H9 (cell line): Measurements from ENCODE around the gene BCL11B. TPM values are rescaled to one million over a fixed set of nuclear protein-coding genes. Genes with fewer than 3 reads are reported as not detected.

Experiments
- DNase-seq: peaks from one replicate; pipeline ENCODE4 v3.0.0-alpha.2; 2017
- H2AFZ ChIP-seq: one replicate; pipeline ENCODE4 v1.6.1; 2013; ENCODE audit warnings: mild to moderate bottlenecking, low read length, control low read depth, moderate library complexity
- H2AK5ac ChIP-seq: 2 replicates; pipeline ENCODE4 v1.6.1; 2013; ENCODE audit warnings: low read length, control low read depth, mixed read lengths; ENCODE audit not compliant: insufficient read length
- H2BK120ac ChIP-seq: one replicate; pipeline ENCODE4 v1.6.1; 2013; ENCODE audit warnings: low read depth, mild to moderate bottlenecking, low read length, control low read depth, inconsistent platforms; ENCODE audit not compliant: poor library complexity, severe bottlenecking
- H2BK12ac ChIP-seq: 2 replicates; pipeline ENCODE4 v1.6.1; 2013; ENCODE audit warnings: low read length, control low read depth, mixed read lengths, low read depth; ENCODE audit not compliant: insufficient read length
- H2BK15ac ChIP-seq: 2 replicates; pipeline ENCODE4 v1.6.1; 2013; ENCODE audit warnings: low read depth, low read length, control low read depth
- H2BK20ac ChIP-seq: one replicate; pipeline ENCODE4 v1.6.1; 2013; ENCODE audit warnings: low read depth, mild to moderate bottlenecking, low read length, control low read depth, inconsistent platforms; ENCODE audit not compliant: poor library complexity, severe bottlenecking
- H2BK5ac ChIP-seq: 2 replicates; pipeline ENCODE4 v1.6.1; 2013; ENCODE audit warnings: low read length, control low read depth, mixed read lengths; ENCODE audit not compliant: insufficient read length
- H3K14ac ChIP-seq: 2 replicates; pipeline ENCODE4 v1.6.1; 2013; ENCODE audit warnings: low read length, control low read depth; ENCODE audit not compliant: insufficient read depth
- H3K18ac ChIP-seq: 2 replicates; pipeline ENCODE4 v1.6.1; 2013; ENCODE audit warnings: low read depth, mild to moderate bottlenecking, mixed read lengths, low read length, control low read depth; ENCODE audit not compliant: insufficient read length
- H3K23ac ChIP-seq: 2 replicates; pipeline ENCODE4 v1.6.1; 2013; ENCODE audit warnings: low read length, control low read depth, mixed read lengths, low read depth; ENCODE audit not compliant: insufficient read length
- H3K23me2 ChIP-seq: 2 replicates; pipeline ENCODE4 v1.6.1; 2013; ENCODE audit warnings: low read depth, mild to moderate bottlenecking, mixed read lengths, low read length, control low read depth; ENCODE audit not compliant: insufficient read length, poor library complexity, severe bottlenecking
- H3K27ac ChIP-seq: 2 replicates; pipeline ENCODE4 v1.5.1; 2013; ENCODE audit warnings: low read length, control low read depth, mixed read lengths, low read depth; ENCODE audit not compliant: insufficient read length
- H3K27me3 ChIP-seq: 2 replicates; pipeline ENCODE4 v1.6.1; 2013; ENCODE audit warnings: low read length, control low read depth, inconsistent platforms; ENCODE audit not compliant: insufficient read depth
- H3K4ac ChIP-seq: 2 replicates; pipeline ENCODE4 v1.6.1; 2013; ENCODE audit warnings: low read depth, mild to moderate bottlenecking, control low read depth, inconsistent platforms, low read length, moderate library complexity
- H3K4me1 ChIP-seq: 2 replicates; pipeline ENCODE4 v1.6.1; 2013; ENCODE audit warnings: low read length, control low read depth, inconsistent platforms; ENCODE audit not compliant: insufficient read depth
- H3K4me2 ChIP-seq: 2 replicates; pipeline ENCODE4 v1.6.1; 2013; ENCODE audit warnings: low read length, control low read depth, mixed read lengths; ENCODE audit not compliant: insufficient read length, insufficient read depth
- H3K56ac ChIP-seq: 2 replicates; pipeline ENCODE4 v1.6.1; 2013; ENCODE audit warnings: low read depth, mild to moderate bottlenecking, mixed read lengths, low read length, control low read depth; ENCODE audit not compliant: insufficient read length
- H3K79me1 ChIP-seq: 2 replicates; pipeline ENCODE4 v1.6.1; 2013; ENCODE audit warnings: low read depth, mild to moderate bottlenecking, moderate library complexity, low read length, control low read depth, inconsistent platforms; ENCODE audit not compliant: insufficient read depth, poor library complexity, severe bottlenecking
- H3K79me2 ChIP-seq: 2 replicates; pipeline ENCODE4 v1.6.1; 2013; ENCODE audit warnings: low read length, control low read depth, inconsistent platforms; ENCODE audit not compliant: insufficient read depth
- H3K9ac ChIP-seq: 2 replicates; pipeline ENCODE4 v1.6.1; 2013; ENCODE audit warnings: low read length, control low read depth, mixed read lengths; ENCODE audit not compliant: insufficient read length; ENCODE audit errors: extremely low read depth
- H3K9me3 ChIP-seq: one replicate; pipeline ENCODE4 v1.6.1; 2013; ENCODE audit warnings: low read depth, low read length, inconsistent platforms; ENCODE audit not compliant: control insufficient read depth
- H3T11ph ChIP-seq: one replicate; pipeline ENCODE4 v1.6.1; 2013; ENCODE audit warnings: mild to moderate bottlenecking, low read length, control low read depth, inconsistent platforms
- H4K20me1 ChIP-seq: one replicate; pipeline ENCODE4 v1.6.1; 2013; ENCODE audit not compliant: control insufficient read depth, insufficient read length, insufficient read depth
- H4K5ac ChIP-seq: 2 replicates; pipeline ENCODE4 v1.6.1; 2013; ENCODE audit warnings: low read depth, mild to moderate bottlenecking, mixed read lengths, low read length, control low read depth; ENCODE audit not compliant: insufficient read length
- H4K8ac ChIP-seq: replicated peaks from 2 replicates; pipeline ENCODE4 v1.6.1; 2013; ENCODE audit warnings: low read length, control low read depth, mixed read lengths, low read depth; ENCODE audit not compliant: insufficient read length
- H4K91ac ChIP-seq: 2 replicates; pipeline ENCODE4 v1.6.1; 2013; ENCODE audit warnings: low read depth, mild to moderate bottlenecking, moderate library complexity, mixed read lengths, low read length, control low read depth; ENCODE audit not compliant: insufficient read length
- H3K27ac Mint-ChIP-seq, 3 experiments: 2 replicates in 2 of 3; 3 replicates in 1 of 3; pipeline ENCODE4 v1.8.0; 2020 to 2021; ENCODE audit warnings: mixed read lengths in 3 of 3, mild to moderate bottlenecking in 1 of 3, moderate library complexity in 1 of 3
- H3K27me3 Mint-ChIP-seq: 2 replicates; pipeline ENCODE4 v1.8.0; 2021; ENCODE audit warnings: low read depth, mild to moderate bottlenecking, moderate library complexity, mixed read lengths
- H3K36me3 Mint-ChIP-seq, 3 experiments: 2 replicates in 2 of 3; 3 replicates in 1 of 3; pipeline ENCODE4 v1.8.0; 2020 to 2021; ENCODE audit warnings: low read depth in 3 of 3, mixed read lengths in 3 of 3; ENCODE audit not compliant: insufficient read depth in 1 of 3
- H3K4me1 Mint-ChIP-seq, 2 experiments: 2 replicates each; pipeline ENCODE4 v1.8.0; 2020; ENCODE audit warnings: mixed read lengths in 2 of 2
- H3K4me3 Mint-ChIP-seq, 2 experiments: 2 replicates in 1 of 2; 3 replicates in 1 of 2; pipeline ENCODE4 v1.8.0; 2020 to 2021; ENCODE audit warnings: mild to moderate bottlenecking in 2 of 2, mixed read lengths in 2 of 2, moderate library complexity in 1 of 2
- H3K9me3 Mint-ChIP-seq, 2 experiments: 2 replicates in 1 of 2; 3 replicates in 1 of 2; pipeline ENCODE4 v1.8.0; 2020; ENCODE audit warnings: mild to moderate bottlenecking in 2 of 2, mixed read lengths in 2 of 2, moderate library complexity in 1 of 2
- WGBS: extraction: QIAGEN DNeasy Blood & Tissue Kit; methylation state at CpG from one replicate; pipeline ENCODE4 v1.1.7; 2013; ENCODE audit warnings: missing lambda C conversion rate, low lambda C conversion rate, mixed read lengths; ENCODE audit not compliant: insufficient read length; ENCODE audit errors: extremely low coverage; 5-methylcytosine and 5-hydroxymethylcytosine counted together
- total RNA-seq: library from RNA; stranded (reverse); gene quantifications from 2 replicates; pipeline ENCODE4 v1.2.1, GENCODE V29; 2021
- TF ChIP-seq, protein P1 (sequence below): fragments of 200-600 bp; sonication (generic); conservative IDR thresholded peaks from 3 replicates; pipeline ENCODE4 v1.8.0; 2021; ENCODE audit warnings: antibody characterized with exemption, mild to moderate bottlenecking

BCL11B gene
- total RNA-seq, 1 experiment from 2014 or later: 4.9 TPM

GRCh38 chr14:99203801-99204200 is 68.2 kb downstream of the BCL11B start:
- H2BK20ac ChIP-seq: no peak overlapping the region
- H3K56ac ChIP-seq: no peak overlapping the region
- H3K27ac ChIP-seq: no peak overlapping the region
- no peaks in the 10 kb centered on the region for H3K9me3 ChIP-seq
- no peak overlapping the region for H2BK120ac ChIP-seq
- no peak overlapping the region for H3K4me3 Mint-ChIP-seq
- H3K27ac Mint-ChIP-seq: no peak overlapping the region
- no peaks in the 10 kb centered on the region; a peak in 2 of 7 replicates for H3K36me3 Mint-ChIP-seq
- no peak overlapping the region for H4K91ac ChIP-seq
- no peaks in the 10 kb centered on the region for H3K9me3 Mint-ChIP-seq
- H3K4me2 ChIP-seq: no peak overlapping the region
- TF ChIP-seq, protein P1, sequence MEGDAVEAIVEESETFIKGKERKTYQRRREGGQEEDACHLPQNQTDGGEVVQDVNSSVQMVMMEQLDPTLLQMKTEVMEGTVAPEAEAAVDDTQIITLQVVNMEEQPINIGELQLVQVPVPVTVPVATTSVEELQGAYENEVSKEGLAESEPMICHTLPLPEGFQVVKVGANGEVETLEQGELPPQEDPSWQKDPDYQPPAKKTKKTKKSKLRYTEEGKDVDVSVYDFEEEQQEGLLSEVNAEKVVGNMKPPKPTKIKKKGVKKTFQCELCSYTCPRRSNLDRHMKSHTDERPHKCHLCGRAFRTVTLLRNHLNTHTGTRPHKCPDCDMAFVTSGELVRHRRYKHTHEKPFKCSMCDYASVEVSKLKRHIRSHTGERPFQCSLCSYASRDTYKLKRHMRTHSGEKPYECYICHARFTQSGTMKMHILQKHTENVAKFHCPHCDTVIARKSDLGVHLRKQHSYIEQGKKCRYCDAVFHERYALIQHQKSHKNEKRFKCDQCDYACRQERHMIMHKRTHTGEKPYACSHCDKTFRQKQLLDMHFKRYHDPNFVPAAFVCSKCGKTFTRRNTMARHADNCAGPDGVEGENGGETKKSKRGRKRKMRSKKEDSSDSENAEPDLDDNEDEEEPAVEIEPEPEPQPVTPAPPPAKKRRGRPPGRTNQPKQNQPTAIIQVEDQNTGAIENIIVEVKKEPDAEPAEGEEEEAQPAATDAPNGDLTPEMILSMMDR: no peak
- H3K4ac ChIP-seq: no peak overlapping the region
- H3K27me3 Mint-ChIP-seq: no peaks in the 10 kb centered on the region
- no CpG with 5 or more reads among the region's 8 CpGs for WGBS
- DNase-seq: no peak
- H3K27me3 ChIP-seq: no peaks in the 10 kb centered on the region
- H3K79me1 ChIP-seq: no peaks in the 10 kb centered on the region
- no peak overlapping the region for H2AK5ac ChIP-seq
- H3K14ac ChIP-seq: no peak overlapping the region; the same call in 1 of the 2 replicates
- H3T11ph ChIP-seq: no peak overlapping the region
- H3K4me1 ChIP-seq: no peaks in the 10 kb centered on the region
- peaks cover 10 to 19% of the 10 kb centered on the region in 2 experiments; a peak in 3 of 4 replicates for H3K4me1 Mint-ChIP-seq
- H2BK5ac ChIP-seq: no peak overlapping the region
- H3K9ac ChIP-seq: no peak overlapping the region
- H3K23me2 ChIP-seq: no peaks in the 10 kb centered on the region
- H4K8ac ChIP-seq: no peak overlapping the region
- H2BK15ac ChIP-seq: no peak overlapping the region
- no peaks in the 10 kb centered on the region; the same call in 1 of the 2 replicates for H3K79me2 ChIP-seq
- no peak overlapping the region for H3K18ac ChIP-seq
- no peak overlapping the region for H4K5ac ChIP-seq
- no peak overlapping the region for H2BK12ac ChIP-seq
- no peak overlapping the region for H2AFZ ChIP-seq
- no peak overlapping the region for H3K23ac ChIP-seq
- H4K20me1 ChIP-seq: no peaks in the 10 kb centered on the region
